ENCODE measurements around the gene MEOX1. TPM values are rescaled to one million over a fixed set of nuclear protein-coding genes. Genes with fewer than 3 reads are reported as not detected.
A peak's percentile ranks its signal among the peaks of the same experiment; 100 is the strongest.

The MEOX1 gene
- total and polyA plus RNA-seq, 2 donors (not counting 1 experiment from before 2014, with no cell fraction given), result not detected

DNA sequence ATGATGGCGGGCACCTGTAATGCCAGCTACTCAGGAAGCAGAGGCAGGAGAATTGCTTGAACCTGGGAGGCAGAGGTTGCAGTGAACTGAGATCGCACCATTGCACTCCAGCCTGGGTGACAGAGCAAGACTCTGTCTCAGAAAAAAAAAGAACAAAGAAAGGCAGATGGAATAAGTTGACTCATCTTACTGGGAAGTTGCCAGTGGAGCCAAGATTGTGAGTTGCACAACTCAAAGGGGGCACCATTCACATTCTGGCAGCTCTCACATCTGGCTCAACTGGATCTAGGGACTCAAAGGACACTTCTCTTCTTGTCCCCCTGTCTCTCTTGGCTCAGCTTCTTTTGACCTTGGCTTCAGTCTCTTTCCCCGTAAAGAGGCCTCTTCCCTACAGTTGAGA is 61.9 kb downstream of the MEOX1 start:
- DNase-seq (ENCODE audit: low read depth in 2 of 2), result peak; percentile 77 to 82
- Histone ChIP-seq H4K20me1 (ENCODE audit: control insufficient read depth, extremely low read depth, insufficient read depth, low read length) (no peaks in the 10 kb centered on the region), H3K27ac (ENCODE audit: insufficient read depth, low read length) (no peak overlapping the region), H3K27me3 (ENCODE audit: control insufficient read depth, insufficient read depth, low read length) (peaks cover 2% of the 10 kb centered on the region), H3K4me3 (replicated peaks in 1 of 4; ENCODE audit: control extremely low read depth in 1 of 4, insufficient read depth in 1 of 4, low read depth in 3 of 4, low read length in 4 of 4) (no peak overlapping the region), H3K9me3 (ENCODE audit: control insufficient read depth, insufficient read depth, low read depth, low read length) (no peaks in the 10 kb centered on the region), H3K4me2 (ENCODE audit: extremely low read depth, insufficient read depth, low read length) (no peak overlapping the region), H3K4me1 (ENCODE audit: control insufficient read depth, extremely low read depth, insufficient read depth, low read length) (peaks cover 3% of the 10 kb centered on the region), H3K9ac (ENCODE audit: insufficient read depth, low read length) (no peak overlapping the region), H3K79me2 (ENCODE audit: control insufficient read depth, insufficient read depth, low read length) (no peaks in the 10 kb centered on the region), H2AFZ (ENCODE audit: low read length) (no peak overlapping the region), H3K36me3 (ENCODE audit: control insufficient read depth, insufficient read depth, low read length) (no peaks in the 10 kb centered on the region)
- TF ChIP-seq CTCF (conservative IDR thresholded peaks at IDR 0.05 in 1 of 2, IDR thresholded peaks at IDR 0.05 in 1 of 2; ENCODE audit: low read depth in 1 of 2, low read length in 2 of 2) (no peak), EZH2 (IDR thresholded peaks at IDR 0.05; ENCODE audit: low read length, missing control alignments) (no peak)

DNA sequence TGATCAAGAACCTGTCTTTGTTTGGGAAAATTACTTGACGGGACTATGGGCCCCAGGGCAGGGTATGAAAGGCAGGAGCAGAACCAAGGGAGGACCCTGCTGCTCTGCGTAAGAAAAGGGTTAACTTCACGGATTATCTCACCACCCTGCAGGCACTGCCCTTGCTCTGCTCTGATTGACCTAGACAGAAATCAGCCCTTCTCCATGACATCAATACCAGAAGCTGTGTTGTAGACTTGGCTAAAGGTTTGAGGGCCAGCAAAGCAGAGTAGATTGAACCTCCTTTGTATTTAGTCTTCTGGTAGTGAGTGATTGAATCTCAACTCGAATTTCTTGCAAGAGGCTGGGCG is 62.7 kb downstream of the MEOX1 start:
- Histone ChIP-seq H2AFZ (ENCODE audit: low read length) (no peak overlapping the region), H3K79me2 (ENCODE audit: control insufficient read depth, insufficient read depth, low read length) (no peaks in the 10 kb centered on the region), H3K9ac (ENCODE audit: insufficient read depth, low read length) (no peak overlapping the region), H3K4me1 (ENCODE audit: control insufficient read depth, extremely low read depth, insufficient read depth, low read length) (peaks cover 3% of the 10 kb centered on the region), H3K4me3 (replicated peaks in 1 of 4; ENCODE audit: control extremely low read depth in 1 of 4, insufficient read depth in 1 of 4, low read depth in 3 of 4, low read length in 4 of 4) (no peak overlapping the region), H3K27me3 (ENCODE audit: control insufficient read depth, insufficient read depth, low read length) (no peaks in the 10 kb centered on the region), H3K4me2 (ENCODE audit: extremely low read depth, insufficient read depth, low read length) (no peak overlapping the region), H3K36me3 (ENCODE audit: control insufficient read depth, insufficient read depth, low read length) (no peaks in the 10 kb centered on the region), H3K27ac (ENCODE audit: insufficient read depth, low read length) (no peak overlapping the region), H4K20me1 (ENCODE audit: control insufficient read depth, extremely low read depth, insufficient read depth, low read length) (no peaks in the 10 kb centered on the region), H3K9me3 (ENCODE audit: control insufficient read depth, insufficient read depth, low read depth, low read length) (no peaks in the 10 kb centered on the region)
- TF ChIP-seq CTCF (conservative IDR thresholded peaks at IDR 0.05 in 1 of 2, IDR thresholded peaks at IDR 0.05 in 1 of 2; ENCODE audit: low read depth in 1 of 2, low read length in 2 of 2), result no peak
- TF ChIP-seq EZH2 (IDR thresholded peaks at IDR 0.05; ENCODE audit: low read length, missing control alignments), result no peak
- DNase-seq (ENCODE audit: low read depth in 2 of 2), result no peak

- no peak overlapping the region for H3K4me2 ChIP-seq (ENCODE audit: extremely low read depth, insufficient read depth, low read length)
- no peak for TF ChIP-seq EZH2 (IDR thresholded peaks at IDR 0.05; ENCODE audit: low read length, missing control alignments)
- no peak for TF ChIP-seq CTCF (conservative IDR thresholded peaks at IDR 0.05 in 1 of 2, IDR thresholded peaks at IDR 0.05 in 1 of 2; ENCODE audit: low read depth in 1 of 2, low read length in 2 of 2)
- no peaks in the 10 kb centered on the region for H3K27me3 ChIP-seq (ENCODE audit: control insufficient read depth, insufficient read depth, low read length)
- H3K9ac ChIP-seq (ENCODE audit: insufficient read depth, low read length), result no peak overlapping the region
- no peaks in the 10 kb centered on the region for H3K9me3 ChIP-seq (ENCODE audit: control insufficient read depth, insufficient read depth, low read depth, low read length)
- DNase-seq (ENCODE audit: low read depth in 2 of 2), result no peak
- H3K36me3 ChIP-seq (ENCODE audit: control insufficient read depth, insufficient read depth, low read length), result no peaks in the 10 kb centered on the region
- H3K27ac ChIP-seq (ENCODE audit: insufficient read depth, low read length), result no peak overlapping the region
- peaks cover 3% of the 10 kb centered on the region for H3K4me1 ChIP-seq (ENCODE audit: control insufficient read depth, extremely low read depth, insufficient read depth, low read length)
- no peak overlapping the region for H3K4me3 ChIP-seq (replicated peaks in 1 of 4; ENCODE audit: control extremely low read depth in 1 of 4, insufficient read depth in 1 of 4, low read depth in 3 of 4, low read length in 4 of 4)
- H2AFZ ChIP-seq (ENCODE audit: low read length), result no peak overlapping the region
- no peaks in the 10 kb centered on the region for H3K79me2 ChIP-seq (ENCODE audit: control insufficient read depth, insufficient read depth, low read length)
- H4K20me1 ChIP-seq (ENCODE audit: control insufficient read depth, extremely low read depth, insufficient read depth, low read length), result no peaks in the 10 kb centered on the region
These were observed 63.2 kb downstream of the MEOX1 start for GRCh38 chr17:43598357-43599045.

Data from fibroblast of lung (primary cell).